Glutamatergic neuron (in vitro differentiated cells): ENCODE data around the gene SLC4A9. TPM values are rescaled to one million over a fixed set of nuclear protein-coding genes. Genes with fewer than 3 reads are reported as not detected.

ENCODE experiments used
- DNase-seq: peaks from one replicate; pipeline ENCODE4 v3.0.0; 2022
- H3K27ac Mint-ChIP-seq: one replicate; pipeline ENCODE4 v1.8.0; 2020; ENCODE audit warnings: mild to moderate bottlenecking, mixed read lengths, inconsistent platforms; ENCODE audit not compliant: unreplicated experiment
- H3K27me3 Mint-ChIP-seq: one replicate; pipeline ENCODE4 v1.8.0; 2020; ENCODE audit warnings: mild to moderate bottlenecking, moderate library complexity, mixed read lengths, inconsistent platforms; ENCODE audit not compliant: unreplicated experiment
- H3K36me3 Mint-ChIP-seq: one replicate; pipeline ENCODE4 v1.8.0; 2020; ENCODE audit warnings: mild to moderate bottlenecking, mixed read lengths, inconsistent platforms; ENCODE audit not compliant: unreplicated experiment
- H3K4me1 Mint-ChIP-seq: one replicate; pipeline ENCODE4 v1.8.0; 2020; ENCODE audit warnings: mild to moderate bottlenecking, low read depth, mixed read lengths, inconsistent platforms; ENCODE audit not compliant: unreplicated experiment
- H3K4me3 Mint-ChIP-seq: one replicate; pipeline ENCODE4 v1.8.0; 2020; ENCODE audit warnings: mild to moderate bottlenecking, mixed read lengths, inconsistent platforms; ENCODE audit not compliant: unreplicated experiment
- H3K9me3 Mint-ChIP-seq: one replicate; pipeline ENCODE4 v1.8.0; 2020; ENCODE audit warnings: mild to moderate bottlenecking, moderate library complexity, mixed read lengths, inconsistent platforms; ENCODE audit not compliant: unreplicated experiment
- CTCF ChIP-seq: fragments of 200-600 bp; sonication (generic); IDR thresholded peaks from one replicate; pipeline ENCODE4 v1.5.0; 2021; ENCODE audit not compliant: partially characterized antibody, unreplicated experiment
- total RNA-seq: library from RNA; stranded (reverse); fragmentation: NEBNext Ultra II Directional; extraction: Animal tissue kit (Norgen Biotek cat#: 25700); gene quantifications from one replicate; pipeline ENCODE4 v1.2.1, GENCODE V29; 2021; ENCODE audit not compliant: unreplicated experiment

SLC4A9 gene
- total RNA-seq, 1 donor from 2014 or later = not detected

GRCh38 chr5:140400730-140401361 lies 40.9 kb downstream of the SLC4A9 start:
- no peak for TF ChIP-seq CTCF
- DNase-seq = peak; percentile 79
- peaks cover 2% of the 10 kb centered on the region for H3K9me3 Mint-ChIP-seq
- H3K27me3 Mint-ChIP-seq = peaks cover 4% of the 10 kb centered on the region
- H3K4me3 Mint-ChIP-seq = no peak overlapping the region
- H3K4me1 Mint-ChIP-seq = peaks cover 14% of the 10 kb centered on the region
- no peaks in the 10 kb centered on the region for H3K36me3 Mint-ChIP-seq
- H3K27ac Mint-ChIP-seq = no peak overlapping the region

- Mint-ChIP-seq H3K4me3 (no peak within 1 kb of the TSS), H3K4me1 (peaks cover 14% of the 10 kb centered on the region), H3K27ac (peak within 1 kb of the TSS; percentile 64), H3K36me3 (no peaks in the 10 kb centered on the region), H3K9me3 (peaks cover 2% of the 10 kb centered on the region), H3K27me3 (peaks cover 4% of the 10 kb centered on the region)
- peak; percentile 96 for DNase-seq
- TF ChIP-seq CTCF = no peak
Measured at GRCh38 chr5:140401362-140402257, 41.6 kb downstream of the SLC4A9 start, which contains the start of gene ANKHD1. Gene ANKHD1 (plus strand): TSS chr5:140401833. CDS start chr5:140401968, 135 bp downstream.

GRCh38 chr5:140402258-140403074 lies 42.5 kb downstream of the SLC4A9 start:
- no peak for TF ChIP-seq CTCF
- Mint-ChIP-seq H3K36me3 (no peaks in the 10 kb centered on the region), H3K4me3 (no peak overlapping the region), H3K4me1 (peaks cover 14% of the 10 kb centered on the region), H3K27me3 (peaks cover 4% of the 10 kb centered on the region), H3K9me3 (peaks cover 2% of the 10 kb centered on the region), H3K27ac (peak overlapping the region; percentile 64)
- peak; percentile 50 for DNase-seq

- no peak overlapping the region for H3K27ac Mint-ChIP-seq
- H3K27me3 Mint-ChIP-seq = peaks cover 4% of the 10 kb centered on the region
Measured at GRCh38 chr5:140403613-140404012, 43.6 kb downstream of the SLC4A9 start.

More at GRCh38 chr5:140403613-140404012, 43.6 kb downstream of the SLC4A9 start:
- Mint-ChIP-seq H3K9me3 (peaks cover 2% of the 10 kb centered on the region), H3K36me3 (no peaks in the 10 kb centered on the region), H3K4me3 (no peak overlapping the region), H3K4me1 (peaks cover 14% of the 10 kb centered on the region)
- TF ChIP-seq CTCF = no peak
- no peak for DNase-seq
